ENCODE measurements around the gene PHOX2A.

DNA sequence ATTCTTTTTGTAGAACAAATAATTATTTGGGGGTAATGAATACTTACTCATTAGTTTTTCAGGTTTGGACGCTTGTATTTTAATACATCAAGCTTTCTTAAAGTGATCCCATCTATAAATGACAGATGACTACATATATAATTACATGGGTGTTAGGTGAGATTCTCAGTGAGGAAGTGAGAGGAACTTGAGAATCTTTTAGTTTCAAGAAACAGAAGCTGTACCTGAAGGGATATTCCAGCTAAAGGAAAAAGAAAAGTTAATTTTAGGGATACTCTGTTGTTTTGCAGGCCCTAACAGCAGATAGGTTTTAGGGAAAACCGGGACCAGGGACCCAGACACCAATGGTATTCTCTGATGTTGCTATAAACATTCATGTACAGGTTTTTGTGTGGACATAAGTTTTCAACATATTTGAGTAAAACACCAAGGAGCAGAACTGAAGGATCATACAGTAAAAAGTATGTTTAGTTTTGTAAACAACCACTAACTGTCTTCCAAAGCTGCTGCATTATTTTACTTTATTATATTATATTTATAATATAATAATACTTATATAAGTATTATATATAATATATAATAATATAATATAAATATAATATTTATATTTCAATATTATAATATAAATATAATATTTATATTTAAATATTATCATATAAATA lies 24.1 kb upstream of the PHOX2A start:
- no peak for TF ChIP-seq CTCF (IDR thresholded peaks at IDR 0.05; ENCODE audit: insufficient read depth, low read depth, low read length)
- TF ChIP-seq EZH2 (IDR thresholded peaks at IDR 0.05; ENCODE audit: insufficient read depth, low read length), result no peak
